K562 (cell line): ENCODE results near the gene MYLK2. TPM values are rescaled to one million over a fixed set of nuclear protein-coding genes. Genes with fewer than 3 reads are reported as not detected.

Experiments used
- ATAC-seq: fragments of 200-7000 bp; cut with Tn5 transposase; 3 replicates; pipeline ENCODE4 v1.9.1; 2020; ENCODE audit warnings: moderate library complexity
- BruUV-seq: library from RNA; stranded (reverse); fragments of 400-500 nt; replicated peaks from 2 replicates; lab custom pipeline; 2021; lab: Mats Ljungman, UMichigan
- CTCF ChIA-PET: fragments of 300-600 bp; formaldehyde crosslinking; extraction: SDS; loops from one replicate; lab custom pipeline; 2021; ENCODE audit warnings: low intra/inter-chr PET ratio; lab: Yijun Ruan, JAX
- POLR2A ChIA-PET: fragments of 300-600, 350-650 bp; sonication (Branson Sonifier 250); formaldehyde crosslinking; extraction: SDS; loops from one replicate; lab custom pipeline; 2021; ENCODE audit warnings: antibody characterized with exemption, inconsistent platforms; lab: Yijun Ruan, JAX
- DNase-seq, 4 experiments: peaks; one replicate each; pipeline versions ENCODE4 v3.0.0 to v3.0.0-alpha.2; 2011 to 2018; ENCODE audit warnings: low spot score in 3 of 4, mixed read lengths in 3 of 4; ENCODE audit errors: extremely low read depth in 1 of 4
- FAIRE-seq: peaks from 2 replicates; lab custom pipeline; 2011; peaks lifted over from hg19 to GRCh38; lab: Jason Lieb, UNC
- H2AFZ ChIP-seq: 2 replicates; pipeline ENCODE4 v1.6.0; 2011; ENCODE audit warnings: low read depth, low read length, control low read depth, inconsistent platforms
- H3K27ac ChIP-seq: fragments of 200-600 bp; 3 replicates; pipeline ENCODE4 v1.8.0; 2011; ENCODE audit warnings: low read depth, mild to moderate bottlenecking, control low read depth, inconsistent platforms, low read length, moderate library complexity, mixed read lengths; ENCODE audit errors: extremely low read depth
- H3K27me3 ChIP-seq, 2 experiments: fragments of 300-600 bp in 1 of 2; 2 replicates in 1 of 2; 3 replicates in 1 of 2; pipeline versions ENCODE4 v1.6.0 to v1.8.0; 2011; ENCODE audit warnings: inconsistent platforms in 2 of 2, low read length in 2 of 2, mild to moderate bottlenecking in 1 of 2, mixed read lengths in 1 of 2, moderate library complexity in 1 of 2; ENCODE audit not compliant: control insufficient read depth in 2 of 2, insufficient read depth in 2 of 2
- H3K36me3 ChIP-seq: fragments of 300-600 bp; 3 replicates; pipeline ENCODE4 v1.8.0; 2011; ENCODE audit warnings: mild to moderate bottlenecking, low read length, inconsistent platforms; ENCODE audit not compliant: control insufficient read depth, insufficient read depth
- H3K4me1 ChIP-seq, 2 experiments: fragments of 200-600 bp in 1 of 2; replicated peaks in 1 of 2; 2 replicates in 1 of 2; 3 replicates in 1 of 2; pipeline versions ENCODE4 v1.5.1 to v1.8.0; 2011; ENCODE audit warnings: inconsistent platforms in 2 of 2, low read length in 2 of 2, mild to moderate bottlenecking in 1 of 2, mixed read lengths in 1 of 2, moderate library complexity in 1 of 2; ENCODE audit not compliant: control insufficient read depth in 2 of 2, insufficient read depth in 2 of 2
- H3K4me2 ChIP-seq: 2 replicates; pipeline ENCODE4 v1.6.1; 2011; ENCODE audit warnings: low read length, control low read depth, inconsistent platforms, mixed read lengths; ENCODE audit not compliant: insufficient read depth
- H3K4me3 ChIP-seq: fragments of 200-600 bp; sonication (generic), shearing (Covaris generic); 2 replicates; pipeline ENCODE4 v1.5.1; 2016; ENCODE audit warnings: control low read depth, inconsistent platforms
- H3K79me2 ChIP-seq: fragments of 200-600 bp; 3 replicates; pipeline ENCODE4 v1.8.0; 2011; ENCODE audit warnings: low read length, inconsistent platforms; ENCODE audit not compliant: control insufficient read depth, insufficient read depth
- H3K9ac ChIP-seq, 2 experiments: 2 replicates each; pipeline versions ENCODE4 v1.6.0 to v1.6.1; 2011; ENCODE audit warnings: low read depth in 2 of 2, low read length in 2 of 2, control low read depth in 1 of 2, inconsistent platforms in 1 of 2, mild to moderate bottlenecking in 1 of 2, mixed read lengths in 1 of 2; ENCODE audit not compliant: insufficient read depth in 1 of 2
- H3K9me1 ChIP-seq: one replicate; pipeline ENCODE4 v1.6.0; 2011; ENCODE audit warnings: inconsistent platforms, mild to moderate bottlenecking, low read length, moderate library complexity; ENCODE audit not compliant: control insufficient read depth, insufficient read depth
- H3K9me3 ChIP-seq: replicated peaks from 2 replicates; pipeline ENCODE4 v1.5.1; 2011; ENCODE audit warnings: low read depth, low read length, inconsistent platforms; ENCODE audit not compliant: control insufficient read depth, insufficient read depth
- H4K20me1 ChIP-seq: replicated peaks from 2 replicates; pipeline ENCODE4 v1.6.1; 2011; ENCODE audit warnings: low read length, inconsistent platforms, mixed read lengths; ENCODE audit not compliant: control insufficient read depth, insufficient read depth
- CEBPB ChIP-seq: fragments of 450-650 bp; IDR thresholded peaks from 2 replicates; pipeline ENCODE4 v1.6.1; 2016; ENCODE audit warnings: missing genetic modification characterization, missing compliant biosample characterization
- NCOA4 ChIP-seq: fragments of 450-650 bp; IDR thresholded peaks from 2 replicates; pipeline ENCODE4 v1.6.1; 2018; ENCODE audit warnings: mild to moderate bottlenecking; ENCODE audit not compliant: partially characterized antibody
- NFIC ChIP-seq: fragments of 450-650 bp; IDR thresholded peaks from 2 replicates; pipeline ENCODE4 v1.6.1; 2017; ENCODE audit warnings: mild to moderate bottlenecking, inconsistent platforms
- POLR2A ChIP-seq: fragments of 450-650 bp; conservative IDR thresholded peaks from 2 replicates; pipeline ENCODE4 v1.6.1; 2016
- ZEB2 ChIP-seq: fragments of 450-650 bp; IDR thresholded peaks from 2 replicates; pipeline ENCODE4 v1.6.1; 2016
- ZNF431 ChIP-seq: sonication (generic); formaldehyde crosslinking; IDR thresholded peaks from 2 replicates; pipeline ENCODE4 v1.8.0; 2022; ENCODE audit warnings: mild to moderate bottlenecking, missing genetic modification reagents
- WGBS: fragments of 100-300 bp; shearing (Covaris generic); methylation state at CpG from one replicate; pipeline ENCODE4 v1.1.6; 2016; ENCODE audit warnings: low coverage, mixed read lengths; ENCODE audit not compliant: insufficient coverage; ENCODE audit errors: missing lambda C conversion rate; 5-methylcytosine and 5-hydroxymethylcytosine counted together
- in situ Hi-C: fragments of 300-500 bp; cut with MboI; formaldehyde crosslinking; loops from 4 replicates; pipeline ENCODE4 v1.15.0; 2018; ENCODE audit warnings: inconsistent platforms, mixed read lengths
- intact Hi-C: fragments of 100-400 bp; cut with micrococcal nuclease; formaldehyde crosslinking; loops from 2 replicates; pipeline ENCODE4 v1.14.2; 2022
- polyA plus RNA-seq, 8 experiments: library from polyadenylated mRNA; depleted of rRNA in 4 of 8; stranded (reverse) in 5 of 8; unstranded in 3 of 8; fragments of >200 nt; fragmentation: Nextera tagmentation in 2 of 8; fragmentation: Illumina TruSeq in 1 of 8; extraction: Ambion mirVana in 2 of 8; extraction: Trizol in 1 of 8; gene quantifications; 2 replicates each; pipeline versions ENCODE4 v1.2.1 to v1.2.3, GENCODE V29; 2011 to 2014; ENCODE audit warnings: inconsistent platforms in 1 of 8, missing spikeins in 1 of 8
- total RNA-seq, 7 experiments: library from RNA; depleted of rRNA in 6 of 7; stranded (reverse); fragments of >200 nt in 6 of 7; fragmentation: Illumina TruSeq in 2 of 7; extraction: Trizol in 2 of 7; gene quantifications; 2 replicates each; pipeline versions ENCODE4 v1.2.1 to v1.2.3, GENCODE V29; 2011 to 2021; ENCODE audit warnings: low replicate concordance in 1 of 7

Gene MYLK2
- total and polyA plus RNA-seq, 9 of the 15 experiments (the other 6 are each of a cell fraction or from before 2014, with no cell fraction given), result 0.07 to 0.53 (median 0.18) TPM; not detected in 2

GRCh38 chr20:31821427-31821826 is 2.3 kb downstream of the MYLK2 start:
- no peak overlapping the region for H3K27ac ChIP-seq

More at GRCh38 chr20:31821427-31821826, 2.3 kb downstream of the MYLK2 start:
- Histone ChIP-seq H3K9ac (peak overlapping the region in 1 of 2 experiments; percentile 53; a peak in 1 of 4 replicates), H4K20me1 (peaks cover 6% of the 10 kb centered on the region), H3K9me1 (no peaks in the 10 kb centered on the region), H3K4me2 (no peak overlapping the region), H3K4me1 (peaks cover 0 to 10% of the 10 kb centered on the region in 2 experiments; a peak in 3 of 5 replicates), H3K79me2 (no peaks in the 10 kb centered on the region), H3K9me3 (no peaks in the 10 kb centered on the region), H3K27me3 (peaks cover 11% of the 10 kb centered on the region in 2 experiments; a peak in 3 of 5 replicates), H2AFZ (no peak overlapping the region), H3K36me3 (no peaks in the 10 kb centered on the region), H3K4me3 (no peak overlapping the region)
- DNase-seq (no peak), ATAC-seq (no peak), FAIRE-seq (no peak)
- POLR2A ChIA-PET, result interaction anchor here (0.7 kb wide), 1 partner anchor 10 kb away, joined by 3 read pairs; no protein-coding TSS in a partner anchor
- intact Hi-C loops (loop anchor here (10.0 kb wide), 2 partner anchors 213 to 833 kb away; no protein-coding TSS in a partner anchor), in situ Hi-C loops (no loop called here)
- no TSS peak for BruUV-seq
- CTCF ChIA-PET, result no interaction called here
- WGBS, result 3% methylated on average over 4 of the region's 5 CpGs
- TF ChIP-seq POLR2A (no peak), NCOA4 (no peak), NFIC (peak; percentile 86), CEBPB (tag) (no peak), ZEB2 (no peak), ZNF431 (CRISPR knock-in tag) (no peak)
